HG03378 (cell line): ENCODE measurements around the gene AVPR1B.
A peak's percentile ranks its signal among the peaks of the same experiment; 100 is the strongest.
"Not testable (repeated sequence)": the region's sequence is repeated elsewhere in the genome, so short reads cannot be mapped to it uniquely, and the experiment has no call there.

Experiments used
- ATAC-seq: cut with Tn5 transposase; IDR thresholded peaks from one replicate; pipeline ENCODE4 v1.9.1; 2021; ENCODE audit warnings: mild to moderate bottlenecking, moderate library complexity; ENCODE audit not compliant: unreplicated experiment

The AVPR1B gene

DNA sequence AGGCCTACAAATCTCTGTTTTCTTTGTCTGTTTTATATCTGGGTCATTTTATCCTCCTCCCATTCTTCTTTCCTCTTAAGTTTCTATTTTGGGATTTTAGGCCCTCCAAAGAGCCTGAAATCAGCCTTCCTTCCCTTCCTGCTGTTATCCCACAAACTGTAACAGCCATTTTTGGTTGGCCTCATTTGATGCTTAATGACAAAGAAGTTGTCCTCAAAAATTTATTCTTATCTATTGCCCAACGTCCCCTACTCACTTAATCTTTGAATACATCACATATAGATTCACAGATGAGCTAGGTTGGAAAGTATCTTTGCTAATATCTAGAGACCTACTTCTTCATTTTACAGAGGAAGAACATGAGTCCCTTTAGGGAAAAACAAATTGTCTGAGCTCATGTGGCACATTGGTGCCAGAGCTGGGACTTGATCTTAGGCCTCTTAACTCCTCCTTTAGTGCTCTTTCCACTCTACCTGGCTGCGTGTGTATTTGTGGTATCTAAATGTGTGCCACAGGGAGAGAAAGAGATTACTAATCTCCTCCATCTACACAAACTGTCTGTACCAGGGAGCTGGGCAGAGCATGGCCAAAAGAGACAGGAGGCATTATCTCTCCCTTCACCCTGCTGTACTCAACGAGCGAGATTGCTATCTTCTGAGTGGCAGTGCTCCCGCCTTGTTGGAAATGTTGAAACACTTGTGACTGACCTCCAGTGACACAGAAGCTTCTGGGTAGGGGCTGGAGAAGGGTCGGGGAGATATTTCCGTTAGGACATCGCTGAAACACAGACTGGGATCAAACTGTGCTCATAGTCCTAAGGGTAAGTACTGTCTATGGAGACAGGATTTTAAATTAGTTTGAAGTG, 34.1 kb downstream of the AVPR1B start:
- no peak for ATAC-seq

DNA sequence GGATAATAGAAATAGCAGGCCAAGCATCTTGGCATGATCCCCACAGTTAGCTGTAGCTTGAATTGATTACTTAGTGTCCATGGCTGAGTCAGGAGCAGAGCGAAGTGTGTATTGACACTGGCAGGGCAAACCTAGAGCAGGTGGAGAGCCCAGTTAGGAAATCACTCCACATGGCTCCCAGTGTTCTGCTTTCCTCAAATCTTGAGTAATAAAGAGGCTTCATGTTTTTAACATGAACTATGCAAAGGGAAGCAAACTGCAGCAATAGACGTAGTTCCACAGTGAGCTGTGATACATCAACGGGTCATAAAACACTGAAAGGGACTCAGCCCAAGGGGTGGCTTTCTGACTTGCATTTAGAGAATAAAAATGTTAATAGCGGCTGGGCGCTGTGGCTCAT, 35.3 kb downstream of the AVPR1B start:
- ATAC-seq = no peak

DNA sequence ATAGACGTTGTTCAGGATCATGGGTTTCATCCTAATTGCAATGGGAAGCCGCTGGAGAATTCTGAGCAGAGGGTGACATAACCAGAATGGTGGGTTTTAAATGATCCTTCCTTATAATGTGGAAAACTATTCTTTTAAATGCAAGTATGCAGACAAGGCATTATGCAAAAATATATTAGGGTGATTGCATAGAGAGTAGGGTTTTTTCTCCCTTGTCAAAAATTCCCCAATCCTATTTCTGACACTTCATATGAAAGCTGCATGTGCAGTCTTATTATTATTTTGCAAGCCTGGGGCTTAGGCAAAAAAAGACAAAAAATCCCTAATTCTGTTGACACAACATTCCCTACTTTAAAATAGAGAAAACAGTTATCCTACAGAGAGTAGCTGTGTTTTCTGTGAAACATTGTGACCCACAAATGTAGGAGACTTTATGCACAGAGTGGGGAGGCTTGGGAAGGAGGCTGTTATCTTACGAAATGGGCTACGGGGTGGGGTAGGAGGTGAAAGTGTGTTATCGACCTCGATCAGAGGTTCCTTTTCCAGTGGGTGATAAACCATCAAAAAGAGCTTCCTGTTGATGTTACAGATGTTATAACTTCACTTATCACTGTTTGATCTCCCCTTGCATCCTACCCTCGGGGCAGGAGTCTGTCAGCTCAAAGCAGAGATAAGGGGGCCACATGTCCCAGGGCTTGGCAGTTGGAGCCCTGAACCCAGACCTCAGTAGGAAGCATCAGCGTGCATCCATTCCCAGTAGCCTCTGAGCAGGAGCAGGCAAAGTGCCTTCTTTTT, 37.0 kb downstream of the AVPR1B start:
- ATAC-seq = no peak

DNA sequence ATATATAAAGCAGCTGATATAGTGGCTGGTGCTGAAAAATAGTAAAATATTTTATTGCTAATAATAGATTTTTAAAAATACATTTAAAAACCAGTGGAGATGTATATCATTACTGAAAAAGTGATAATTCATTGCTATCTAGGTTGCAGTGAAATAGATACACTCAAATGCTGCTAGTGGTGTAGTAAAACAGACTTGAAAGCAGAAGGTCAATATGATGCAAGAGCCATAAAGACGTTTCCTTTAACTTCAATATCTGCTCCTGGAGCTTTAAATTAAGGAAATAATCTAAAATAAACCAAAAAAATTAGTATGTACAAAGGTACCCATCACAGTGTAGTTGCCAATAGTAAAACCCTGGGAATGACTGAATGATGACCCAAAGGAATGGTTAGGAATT, 38.1 kb downstream of the AVPR1B start:
- ATAC-seq = no peak

- ATAC-seq = no peak
Measured at GRCh38 chr1:206075786-206076755, 41.1 kb downstream of the AVPR1B start.

DNA sequence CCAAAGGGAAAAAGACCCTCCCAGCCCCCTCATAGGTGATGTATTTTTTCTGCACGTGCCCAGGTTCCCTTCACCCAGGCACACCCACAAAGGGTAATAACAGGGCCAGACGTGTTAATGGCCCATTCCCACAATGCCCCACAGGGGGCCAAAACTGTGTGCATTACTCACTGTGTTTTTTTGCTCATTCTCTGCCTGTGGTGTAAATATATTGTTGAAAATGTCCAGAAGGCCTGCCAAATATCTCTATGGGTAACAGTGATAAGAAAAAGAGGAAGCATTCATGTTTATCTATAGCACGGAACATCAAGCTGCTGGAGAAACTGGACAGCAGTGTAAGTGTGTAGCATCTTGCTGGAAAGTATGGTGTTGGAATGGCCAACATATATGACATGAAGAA, 42.3 kb downstream of the AVPR1B start:
- ATAC-seq = no peak

DNA sequence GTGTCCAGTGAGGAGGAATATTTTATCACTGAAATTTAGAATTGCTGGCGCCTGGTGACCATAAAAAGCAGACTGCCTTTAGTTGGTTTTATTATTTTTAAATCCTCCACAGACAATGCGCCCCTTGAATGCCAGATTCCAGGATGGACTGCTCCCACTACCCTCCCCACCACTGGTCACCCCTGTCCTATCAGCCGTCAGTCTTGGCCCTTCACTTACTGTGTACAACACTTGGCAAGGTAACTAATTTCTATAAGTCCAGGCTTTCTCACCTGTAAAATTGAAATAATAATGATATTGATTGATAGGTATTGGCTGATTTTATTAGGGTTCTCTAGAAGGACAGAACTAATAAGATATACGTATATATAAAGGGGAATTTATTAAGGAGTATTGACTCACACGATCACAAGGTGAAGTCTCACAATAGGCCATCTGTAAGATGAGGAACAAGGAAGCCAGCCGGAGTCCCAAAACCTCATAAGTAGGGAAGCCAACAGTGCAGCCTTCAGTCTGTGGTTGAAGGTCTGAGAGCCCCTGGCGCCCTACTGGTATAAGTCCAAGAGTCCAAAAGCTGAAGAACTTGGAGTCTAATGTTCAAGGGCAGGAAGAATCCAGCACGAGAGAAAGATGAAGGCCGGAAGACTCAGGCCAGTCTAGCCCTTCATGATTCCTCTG, 46.4 kb downstream of the AVPR1B start:
- ATAC-seq = no peak

DNA sequence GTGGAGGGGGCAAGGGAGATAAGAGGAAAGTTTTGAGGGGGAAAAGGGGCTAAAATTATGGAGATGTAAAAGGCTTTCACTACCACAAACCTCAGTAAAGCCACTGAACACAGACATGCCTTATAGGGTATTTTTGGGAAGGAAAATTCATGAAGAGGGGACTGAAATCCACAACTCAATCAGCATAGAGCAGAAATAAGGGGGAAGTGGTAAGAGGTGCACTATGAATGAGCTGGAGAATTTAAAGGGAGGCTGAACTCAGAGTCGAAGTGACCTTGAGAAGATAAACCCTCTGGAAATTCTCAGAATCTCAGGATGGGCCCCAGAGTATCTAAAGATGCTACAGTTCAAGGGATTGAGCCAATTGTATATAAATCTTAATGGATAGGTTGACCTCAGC, 48.9 kb downstream of the AVPR1B start:
- no peak for ATAC-seq

- no peak for ATAC-seq
Measured at GRCh38 chr1:206067486-206068227, 49.5 kb downstream of the AVPR1B start.

DNA sequence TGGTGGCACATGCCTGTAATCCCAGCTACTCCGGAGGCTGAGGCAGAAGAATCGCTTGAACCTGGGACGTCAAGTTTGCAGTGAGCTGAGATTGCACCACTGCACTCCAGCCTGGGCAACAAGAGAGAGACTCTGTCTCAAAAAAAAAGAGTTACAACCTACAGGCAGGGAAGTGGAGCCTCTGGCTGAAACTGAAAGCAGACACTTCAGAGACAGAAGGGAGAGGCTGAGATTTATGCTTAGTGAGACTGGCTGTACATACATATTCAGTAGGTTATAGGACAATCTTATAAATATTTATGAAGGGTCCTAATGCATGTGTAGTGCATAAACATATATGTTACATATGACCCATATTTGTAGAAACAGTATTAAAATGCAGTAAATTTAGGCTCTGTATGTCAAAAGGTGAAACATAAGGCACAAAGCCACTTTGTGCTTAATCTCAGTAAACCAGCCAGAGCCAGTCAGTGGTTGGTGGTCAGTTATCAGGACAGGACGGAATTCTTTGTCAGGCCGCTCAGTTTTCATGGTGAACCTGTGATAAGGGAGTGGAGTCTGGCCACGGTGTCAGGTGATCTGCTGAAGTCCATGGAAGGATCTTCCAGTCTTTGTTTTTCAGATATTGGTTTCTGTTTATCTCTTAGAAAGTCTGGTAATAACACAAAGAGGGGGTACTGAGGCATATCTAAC, 50.6 kb downstream of the AVPR1B start:
- ATAC-seq = peak; percentile 94

DNA sequence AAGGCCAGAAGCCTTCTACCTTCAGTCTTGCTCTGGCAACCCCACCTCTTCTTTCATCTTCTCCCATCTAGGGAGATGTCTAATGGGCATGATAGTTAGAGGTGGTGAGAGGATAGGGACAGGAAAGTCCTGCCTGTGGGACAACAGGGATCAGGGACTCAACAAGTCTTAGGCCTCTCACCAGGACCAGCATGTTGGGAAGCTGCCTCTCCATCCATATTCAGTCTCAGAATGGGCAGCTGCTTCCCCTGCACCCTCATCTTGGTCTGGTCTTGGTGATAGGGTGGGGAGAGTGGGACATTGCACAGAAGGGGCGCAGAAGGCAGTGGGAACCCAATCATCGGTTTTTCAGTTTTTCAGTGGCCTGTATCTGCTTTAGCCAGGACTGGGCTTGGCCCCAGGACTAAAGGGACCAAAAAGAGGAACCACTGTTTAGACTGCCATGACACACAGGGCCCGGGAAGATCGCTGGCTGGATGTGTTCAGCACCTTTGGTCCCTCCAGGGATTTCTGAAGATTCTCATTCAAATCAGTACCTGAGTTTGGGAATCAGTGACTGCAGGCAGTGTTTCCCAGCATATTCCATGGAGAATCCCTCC, 51.5 kb downstream of the AVPR1B start:
- ATAC-seq = no peak

- ATAC-seq = not testable (repeated sequence)
Measured at GRCh38 chr1:206064501-206064900, 52.7 kb downstream of the AVPR1B start.

- not testable (repeated sequence) for ATAC-seq
Measured at GRCh38 chr1:206064001-206064400, 53.2 kb downstream of the AVPR1B start.

DNA sequence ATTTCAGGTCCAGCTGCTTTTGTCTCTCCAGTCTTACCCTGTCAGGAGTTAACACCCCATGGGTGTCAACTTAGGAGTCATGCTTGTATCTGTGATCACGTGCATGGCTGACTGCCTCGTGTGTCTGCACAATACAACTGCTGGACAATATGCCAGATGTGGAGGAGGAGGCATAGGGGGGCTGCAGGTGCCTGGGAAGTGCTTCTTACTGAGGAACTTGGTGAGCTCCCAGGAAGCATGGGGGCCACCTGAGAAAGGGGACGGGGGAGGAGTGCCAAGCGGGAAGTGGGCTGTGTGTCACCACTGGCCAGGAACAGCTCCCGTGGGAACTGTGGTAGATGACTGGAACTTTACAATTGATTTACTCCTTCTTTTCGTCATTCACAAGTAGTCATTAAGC, 54.7 kb downstream of the AVPR1B start:
- ATAC-seq = no peak

DNA sequence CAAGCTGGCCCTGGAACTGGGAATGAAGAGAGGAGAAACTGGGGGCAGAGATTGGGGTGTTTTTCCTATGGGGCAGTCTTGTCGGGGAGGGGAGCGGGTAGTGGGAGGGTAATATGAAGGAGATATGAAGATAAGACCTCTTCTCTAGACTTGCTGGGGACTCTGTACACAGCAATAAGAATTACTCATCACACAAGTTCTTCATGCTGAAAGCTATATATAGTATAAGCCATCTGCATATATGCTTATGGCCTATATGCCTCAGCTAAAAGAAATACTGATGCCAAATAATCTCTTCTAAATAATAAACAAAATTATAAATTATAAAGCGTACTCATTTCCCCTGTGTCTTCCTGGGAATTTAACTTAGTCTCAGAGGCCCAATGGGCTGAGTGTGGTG, 56.3 kb downstream of the AVPR1B start:
- ATAC-seq = no peak
